SK-N-SH (cell line): ENCODE data around the gene TTC39A. TPM values are rescaled to one million over a fixed set of nuclear protein-coding genes. Genes with fewer than 3 reads are reported as not detected.

Experiments
- CTCF ChIA-PET: fragments of 300-600, 350-600 bp; formaldehyde crosslinking; extraction: SDS; loops from one replicate; lab custom pipeline; 2021; lab: Yijun Ruan, JAX
- POLR2A ChIA-PET: fragments of 350-600 bp; sonication (Branson Sonifier 250); formaldehyde crosslinking; extraction: SDS; loops from one replicate; lab custom pipeline; 2020; ENCODE audit warnings: antibody characterized with exemption, inconsistent platforms; lab: Yijun Ruan, JAX
- DNase-seq: peaks from one replicate; pipeline ENCODE4 v3.0.0; 2012
- H2AFZ ChIP-seq: fragments of 200-600 bp; sonication (generic); 2 replicates; pipeline ENCODE4 v1.8.1; 2016; ENCODE audit warnings: antibody characterized with exemption, mild to moderate bottlenecking, low read depth
- H3F3A ChIP-seq: fragments of 200-600 bp; sonication (generic); replicated peaks from 2 replicates; pipeline ENCODE3; 2016; ENCODE audit warnings: antibody characterized with exemption, mild to moderate bottlenecking; ENCODE audit not compliant: insufficient read depth
- H3K27ac ChIP-seq, 2 experiments: fragments of 200-500 bp in 1 of 2; fragments of 200-600 bp in 1 of 2; sonication (Bioruptor generic) in 1 of 2; sonication (generic), shearing (Covaris generic) in 1 of 2; 2 replicates each; pipeline versions ENCODE4 v1.5.1 to v1.6.1; 2014 to 2016; ENCODE audit warnings: low read depth in 2 of 2, inconsistent platforms in 1 of 2, low read length in 1 of 2, mild to moderate bottlenecking in 1 of 2, mixed read lengths in 1 of 2
- H3K27me3 ChIP-seq: fragments of 200-600 bp; sonication (generic), shearing (Covaris generic); 2 replicates; pipeline ENCODE4 v1.6.1; 2016; ENCODE audit warnings: mixed run types; ENCODE audit not compliant: insufficient read depth
- H3K36me3 ChIP-seq, 2 experiments: fragments of 200-500 bp in 1 of 2; fragments of 200-600 bp in 1 of 2; sonication (Bioruptor generic) in 1 of 2; sonication (generic) in 1 of 2; replicated peaks in 1 of 2; 2 replicates each; pipeline versions ENCODE3 to v1.5.1; 2014 to 2016; ENCODE audit warnings: low read length in 1 of 2, mild to moderate bottlenecking in 1 of 2; ENCODE audit not compliant: insufficient read depth in 2 of 2, control insufficient read depth in 1 of 2
- H3K4me1 ChIP-seq, 2 experiments: fragments of 200-500 bp in 1 of 2; fragments of 200-600 bp in 1 of 2; sonication (Bioruptor generic) in 1 of 2; sonication (generic), shearing (Covaris generic) in 1 of 2; 2 replicates each; pipeline versions ENCODE4 v1.5.1 to v1.6.1; 2014 to 2016; ENCODE audit warnings: low read depth in 1 of 2, low read length in 1 of 2, mixed run types in 1 of 2; ENCODE audit not compliant: insufficient read depth in 2 of 2, control insufficient read depth in 1 of 2
- H3K4me2 ChIP-seq: fragments of 200-600 bp; sonication (generic), shearing (Covaris generic); 2 replicates; pipeline ENCODE4 v1.6.1; 2017; ENCODE audit warnings: mixed run types
- H3K4me3 ChIP-seq, 2 experiments: fragments of 200-500 bp in 1 of 2; fragments of 200-600 bp in 1 of 2; sonication (Bioruptor generic) in 1 of 2; sonication (generic), shearing (Covaris generic) in 1 of 2; 2 replicates each; pipeline versions ENCODE4 v1.5.1 to v1.8.1; 2014 to 2016; ENCODE audit warnings: low read depth in 2 of 2, inconsistent platforms in 1 of 2, low read length in 1 of 2, mild to moderate bottlenecking in 1 of 2, mixed read lengths in 1 of 2, moderate library complexity in 1 of 2
- H3K79me2 ChIP-seq: fragments of 200-600 bp; sonication (generic); 2 replicates; pipeline ENCODE4 v1.8.1; 2017; ENCODE audit warnings: mild to moderate bottlenecking; ENCODE audit not compliant: insufficient read depth
- H3K9ac ChIP-seq: fragments of 200-600 bp; sonication (generic); 2 replicates; pipeline ENCODE4 v1.6.1; 2017; ENCODE audit warnings: mixed run types
- H3K9me2 ChIP-seq: fragments of 200-600 bp; sonication (generic); 2 replicates; pipeline ENCODE4 v1.6.1; 2017; ENCODE audit warnings: mixed run types
- H3K9me3 ChIP-seq: fragments of 200-600 bp; sonication (generic); 2 replicates; pipeline ENCODE4 v1.6.1; 2017; ENCODE audit warnings: mixed run types, mild to moderate bottlenecking, moderate library complexity
- H4K20me1 ChIP-seq: fragments of 200-600 bp; sonication (generic); 2 replicates; pipeline ENCODE4 v1.6.1; 2017; ENCODE audit warnings: mild to moderate bottlenecking, mixed run types; ENCODE audit not compliant: insufficient read depth
- CHD2 ChIP-seq: fragments of 150-350 bp; IDR thresholded peaks from 2 replicates; pipeline ENCODE4 v1.6.1; 2018; ENCODE audit warnings: low read length; ENCODE audit not compliant: partially characterized antibody
- ELF1 ChIP-seq: IDR thresholded peaks from 2 replicates; pipeline ENCODE4 v1.4.0; 2012
- FOSL2 ChIP-seq: IDR thresholded peaks from 2 replicates; pipeline ENCODE4 v1.4.0; 2012; ENCODE audit warnings: low read depth, mild to moderate bottlenecking, moderate library complexity, borderline replicate concordance
- GABPA ChIP-seq: IDR thresholded peaks from 2 replicates; pipeline ENCODE4 v1.4.0; 2012; ENCODE audit warnings: low read depth, mild to moderate bottlenecking
- GATA2 ChIP-seq: sonication (generic); formaldehyde crosslinking; IDR thresholded peaks from 2 replicates; pipeline ENCODE4 v1.5.0; 2020; ENCODE audit warnings: mild to moderate bottlenecking, missing genetic modification reagents
- JUND ChIP-seq: IDR thresholded peaks from 2 replicates; pipeline ENCODE4 v1.4.0; 2012
- MAX ChIP-seq: IDR thresholded peaks from 2 replicates; pipeline ENCODE4 v1.4.0; 2012; ENCODE audit warnings: low read depth
- NFIC ChIP-seq: IDR thresholded peaks from 2 replicates; pipeline ENCODE4 v1.4.0; 2012; ENCODE audit warnings: borderline replicate concordance
- RCOR1 ChIP-seq: fragments of 150-350 bp; IDR thresholded peaks from 2 replicates; pipeline ENCODE4 v1.6.1; 2017; ENCODE audit warnings: antibody characterized with exemption, low read length
- REST ChIP-seq: IDR thresholded peaks from 2 replicates; pipeline ENCODE4 v1.6.1; 2012; ENCODE audit warnings: mild to moderate bottlenecking, low read depth, low read length, moderate library complexity
- RFX5 ChIP-seq: IDR thresholded peaks from 2 replicates; pipeline ENCODE4 v1.6.1; 2012; ENCODE audit warnings: mild to moderate bottlenecking, improper control_type of control experiment, low read length
- SIN3A ChIP-seq: IDR thresholded peaks from 2 replicates; pipeline ENCODE4 v1.6.1; 2012; ENCODE audit warnings: low read depth, mild to moderate bottlenecking, low read length, moderate library complexity, borderline replicate concordance
- SMC3 ChIP-seq: IDR thresholded peaks from 2 replicates; pipeline ENCODE4 v1.6.1; 2012; ENCODE audit warnings: low read depth, low read length, improper control_type of control experiment
- TAF1 ChIP-seq: IDR thresholded peaks from 2 replicates; pipeline ENCODE4 v1.6.1; 2012; ENCODE audit warnings: low read depth, mild to moderate bottlenecking, low read length, moderate library complexity, borderline replicate concordance
- TCF12 ChIP-seq: IDR thresholded peaks from 2 replicates; pipeline ENCODE4 v1.4.0; 2012
- TEAD4 ChIP-seq: IDR thresholded peaks from 2 replicates; pipeline ENCODE4 v1.4.0; 2012; ENCODE audit warnings: mild to moderate bottlenecking, borderline replicate concordance; ENCODE audit not compliant: insufficient read depth
- USF1 ChIP-seq: IDR thresholded peaks from 2 replicates; pipeline ENCODE4 v1.4.0; 2012; ENCODE audit warnings: low read depth, borderline replicate concordance
- USF2 ChIP-seq: fragments of 150-350 bp; IDR thresholded peaks from 2 replicates; pipeline ENCODE4 v1.6.1; 2017; ENCODE audit warnings: antibody characterized with exemption, low read length, low read depth, borderline replicate concordance
- ZBTB33 ChIP-seq: IDR thresholded peaks from 2 replicates; pipeline ENCODE4 v1.4.0; 2012; ENCODE audit warnings: low read depth, borderline replicate concordance
- WGBS: methylation state at CpG from one replicate; pipeline ENCODE4 v1.1.6; 2017; ENCODE audit warnings: low lambda C conversion rate; 5-methylcytosine and 5-hydroxymethylcytosine counted together
- polyA plus RNA-seq, 3 experiments: library from polyadenylated mRNA; depleted of rRNA; stranded (reverse); fragments of >200 nt; gene quantifications; 2 replicates each; pipeline ENCODE4 v1.2.3, GENCODE V29; 2012

Gene TTC39A
- polyA plus RNA-seq, 1 of the 3 experiments (the other 2 are of a cell fraction), result 0.97 TPM

GRCh38 chr1:51280321-51280978 is 49.9 kb downstream of the TTC39A start:
- Histone ChIP-seq H3K4me3 (no peak overlapping the region), H3K4me2 (no peak overlapping the region), H3K9me3 (no peaks in the 10 kb centered on the region), H3K27ac (no peak overlapping the region), H3K9me2 (no peaks in the 10 kb centered on the region), H3K4me1 (peaks cover 8 to 16% of the 10 kb centered on the region in 2 experiments; a peak in 3 of 4 replicates), H3K9ac (no peak overlapping the region), H3F3A (peaks cover 2% of the 10 kb centered on the region), H4K20me1 (no peaks in the 10 kb centered on the region), H3K79me2 (no peaks in the 10 kb centered on the region), H2AFZ (no peak overlapping the region), H3K27me3 (no peaks in the 10 kb centered on the region), H3K36me3 (no peaks in the 10 kb centered on the region)
- POLR2A ChIA-PET, result no interaction called here
- no peak for TF ChIP-seq SIN3A
- TF ChIP-seq TAF1, result no peak
- TF ChIP-seq FOSL2, result no peak
- TF ChIP-seq GABPA, result no peak
- TF ChIP-seq TEAD4, result no peak
- no peak for TF ChIP-seq GATA2 (CRISPR knock-in tag)
- no peak for TF ChIP-seq MAX
- TF ChIP-seq ZBTB33, result no peak
- TF ChIP-seq SMC3, result no peak
- TF ChIP-seq NFIC, result no peak
- TF ChIP-seq TCF12, result no peak
- no peak for TF ChIP-seq REST
- no peak for TF ChIP-seq JUND
- no peak for TF ChIP-seq CHD2
- TF ChIP-seq RFX5, result no peak
- TF ChIP-seq USF1, result no peak
- TF ChIP-seq RCOR1, result no peak
- no peak for TF ChIP-seq ELF1
- TF ChIP-seq USF2, result no peak
- no peak for DNase-seq
- 93% methylated on average over 4 of the region's 4 CpGs for WGBS
- CTCF ChIA-PET, result no interaction called here
